ENCODE data around the gene KPRP.

The KPRP gene

GRCh38 chr1:152776361-152776760, 18.5 kb downstream of the KPRP start:
- DNase-seq: no peak

DNA sequence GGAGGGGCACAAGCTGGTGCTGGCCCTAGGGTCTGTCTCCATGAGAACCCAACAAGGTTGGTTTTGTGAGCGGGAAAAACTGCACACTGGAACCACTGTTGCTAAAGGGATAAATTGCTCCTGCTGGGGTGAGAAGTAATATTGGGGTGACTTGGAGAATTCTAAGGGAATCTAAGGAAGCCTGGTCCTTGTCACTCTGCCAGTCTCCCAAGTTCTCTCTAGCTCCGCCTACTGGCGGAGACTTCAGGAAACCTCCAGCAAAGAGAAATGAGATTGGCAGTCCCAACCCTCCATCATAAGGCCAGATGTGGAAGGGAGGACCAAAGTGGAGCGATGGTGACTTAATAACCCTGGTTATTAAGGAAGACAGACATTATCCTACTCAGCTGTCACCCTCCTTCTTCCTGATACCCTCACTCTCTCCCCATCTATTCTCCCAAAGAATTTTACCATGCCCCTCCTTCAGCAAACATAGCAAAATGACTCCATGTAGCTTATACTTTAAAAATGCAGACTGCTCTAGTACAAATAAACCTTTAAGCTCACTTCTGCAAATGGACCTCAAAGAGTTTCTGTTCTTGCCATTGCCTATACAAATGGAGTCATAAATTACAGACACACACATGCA, 19.8 kb downstream of the KPRP start:
- DNase-seq: no peak

DNA sequence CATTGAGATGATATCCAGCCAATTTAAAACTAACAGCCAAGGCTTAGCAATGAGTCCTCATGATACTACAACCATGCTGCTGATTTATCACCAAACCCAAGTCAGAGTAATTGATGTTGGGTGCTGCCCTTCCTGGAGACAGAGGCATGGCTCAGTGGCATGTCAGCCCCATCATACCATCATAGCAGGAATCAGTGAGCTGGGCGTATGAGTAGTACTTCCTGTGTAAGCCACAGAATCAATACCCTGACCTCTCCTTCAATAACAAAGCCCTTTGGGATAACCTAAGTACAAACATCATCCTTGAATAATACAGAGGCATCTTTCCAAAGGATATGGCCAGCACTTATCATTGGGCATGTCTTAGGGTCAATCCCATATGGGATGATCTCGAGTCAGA, 25.3 kb downstream of the KPRP start:
- DNase-seq: no peak

GRCh38 chr1:152786077-152786476, 28.3 kb downstream of the KPRP start, which contains the start of gene LCE1E:
Gene LCE1E, plus strand, starts transcription at chr1:152786257. Its CDS starts 1,043 bp downstream, at chr1:152787300.
- DNase-seq: no peak

GRCh38 chr1:152795686-152796085, 37.9 kb downstream of the KPRP start:
- DNase-seq: no peak

DNA sequence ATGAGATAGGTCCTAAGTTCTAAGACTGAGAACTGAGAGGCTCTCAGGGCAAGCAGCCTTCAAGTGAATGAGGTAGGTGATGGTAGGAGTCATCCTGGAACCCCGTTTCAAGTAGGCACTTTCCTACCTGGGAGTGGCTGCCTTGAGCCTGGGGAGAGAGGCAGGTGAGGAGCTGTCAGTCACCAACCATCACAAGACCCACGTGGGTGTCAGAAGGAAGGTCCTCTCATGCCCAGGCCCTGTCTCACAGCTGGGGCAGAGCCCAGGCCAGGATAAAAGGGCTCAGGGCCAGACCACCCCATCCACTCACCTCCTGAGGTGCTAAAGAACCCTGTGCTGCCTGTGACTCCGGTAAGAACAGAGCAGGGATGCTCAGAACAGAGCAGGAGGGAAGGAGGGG, 38.6 kb downstream of the KPRP start, which contains the start of gene LCE1D:
TSS of gene LCE1D (plus strand) at position 301 of the 400 bp plus-strand sequence. CDS start 1,074 bp downstream, outside the sequence.
- DNase-seq: no peak

DNA sequence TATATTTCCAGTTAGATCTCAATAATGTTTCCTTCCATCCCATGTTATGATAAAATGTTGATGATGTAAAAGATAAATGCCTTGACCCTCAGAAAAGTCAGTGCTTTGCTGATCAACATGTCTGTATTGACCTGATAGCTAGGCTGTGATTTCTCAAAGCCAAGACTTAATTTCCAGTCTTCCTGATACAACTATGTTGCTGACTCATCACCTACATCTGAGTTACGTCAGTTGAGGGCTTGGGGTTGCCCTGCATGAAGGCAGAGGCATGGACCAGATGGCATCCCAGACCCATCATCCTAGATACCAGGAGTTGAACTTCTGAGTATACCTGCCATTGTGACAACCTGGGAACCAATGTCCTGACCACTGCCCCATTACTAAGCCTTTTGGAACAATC, 43.5 kb downstream of the KPRP start:
- no peak for DNase-seq

- no peak for DNase-seq
Observed at GRCh38 chr1:152806576-152806975, 48.8 kb downstream of the KPRP start, which contains the start of gene LCE1C. Gene LCE1C, minus strand, starts transcription at chr1:152806651. Its CDS starts 1,173 bp downstream, at chr1:152805478.

GRCh38 chr1:152811050-152811449, 53.2 kb downstream of the KPRP start:
- no peak for DNase-seq

All from activated naive CD4-positive, alpha-beta T cell treated with Interleukin-2 at 50 U/mL for 16 hours (primary cell).